PC-3 (cell line): ENCODE data around the gene GALR3.

Experiments
- EZH2 ChIP-seq: fragments of 300-600 bp; sonication (generic); IDR thresholded peaks from one replicate; pipeline ENCODE4 v1.6.1; 2017; ENCODE audit warnings: antibody characterized with exemption, mild to moderate bottlenecking, low read length; ENCODE audit not compliant: unreplicated experiment
- TF ChIP-seq, protein P1 (sequence below): fragments of 300-600 bp; sonication (generic); conservative IDR thresholded peaks from 2 replicates; pipeline ENCODE4 v1.5.1; 2017; ENCODE audit warnings: antibody characterized with exemption, low read depth, mild to moderate bottlenecking, low read length

DNA sequence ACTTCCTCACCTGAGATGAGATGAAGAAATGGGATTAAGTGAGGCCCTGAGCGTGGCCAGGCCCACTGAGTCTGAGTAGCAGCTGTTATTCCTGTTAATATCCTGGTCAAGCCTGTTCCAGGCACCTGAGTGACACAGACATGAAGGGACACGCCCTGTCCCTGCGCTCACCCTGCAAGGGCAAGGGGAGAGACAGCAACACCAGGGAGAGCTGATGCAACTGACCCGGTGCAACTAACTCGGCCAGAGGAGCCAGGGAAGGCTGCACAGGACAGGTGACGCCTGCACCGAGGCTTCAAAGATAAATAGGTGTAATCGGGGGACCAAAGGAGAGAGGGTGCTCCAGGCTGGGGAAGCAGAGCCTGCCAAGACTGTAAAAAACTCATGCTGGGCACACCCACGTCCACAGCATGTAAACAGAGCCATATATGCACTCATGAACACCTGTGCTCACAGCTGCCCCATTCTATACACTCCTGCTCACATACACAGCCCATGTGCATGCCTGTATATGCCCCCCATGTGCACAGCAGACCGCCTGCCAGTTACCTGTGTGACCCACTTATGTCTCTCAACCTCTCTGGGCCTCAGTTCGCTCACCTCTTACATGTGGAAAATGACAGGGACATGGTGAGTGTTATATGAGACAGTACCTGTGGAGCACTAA lies 38.2 kb upstream of the GALR3 start:
- TF ChIP-seq, protein P1, sequence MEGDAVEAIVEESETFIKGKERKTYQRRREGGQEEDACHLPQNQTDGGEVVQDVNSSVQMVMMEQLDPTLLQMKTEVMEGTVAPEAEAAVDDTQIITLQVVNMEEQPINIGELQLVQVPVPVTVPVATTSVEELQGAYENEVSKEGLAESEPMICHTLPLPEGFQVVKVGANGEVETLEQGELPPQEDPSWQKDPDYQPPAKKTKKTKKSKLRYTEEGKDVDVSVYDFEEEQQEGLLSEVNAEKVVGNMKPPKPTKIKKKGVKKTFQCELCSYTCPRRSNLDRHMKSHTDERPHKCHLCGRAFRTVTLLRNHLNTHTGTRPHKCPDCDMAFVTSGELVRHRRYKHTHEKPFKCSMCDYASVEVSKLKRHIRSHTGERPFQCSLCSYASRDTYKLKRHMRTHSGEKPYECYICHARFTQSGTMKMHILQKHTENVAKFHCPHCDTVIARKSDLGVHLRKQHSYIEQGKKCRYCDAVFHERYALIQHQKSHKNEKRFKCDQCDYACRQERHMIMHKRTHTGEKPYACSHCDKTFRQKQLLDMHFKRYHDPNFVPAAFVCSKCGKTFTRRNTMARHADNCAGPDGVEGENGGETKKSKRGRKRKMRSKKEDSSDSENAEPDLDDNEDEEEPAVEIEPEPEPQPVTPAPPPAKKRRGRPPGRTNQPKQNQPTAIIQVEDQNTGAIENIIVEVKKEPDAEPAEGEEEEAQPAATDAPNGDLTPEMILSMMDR = no peak
- TF ChIP-seq EZH2 = no peak
